GM23338 (cell line): ENCODE data around the gene RAPGEF3. TPM values are rescaled to one million over a fixed set of nuclear protein-coding genes. Genes with fewer than 3 reads are reported as not detected.

Experiments used
- ATAC-seq: fragments of 200-7000 bp; cut with Tn5 transposase; 3 replicates; pipeline ENCODE4 v1.9.1; 2020
- DNase-seq: peaks from one replicate; pipeline ENCODE4 v3.0.0-alpha.2; 2015; ENCODE audit warnings: low spot score
- H2AFZ ChIP-seq: fragments of 200-600 bp; sonication (generic); 2 replicates; pipeline ENCODE4 v1.8.0; 2016; ENCODE audit warnings: antibody characterized with exemption, mild to moderate bottlenecking, moderate library complexity
- H3F3A ChIP-seq: fragments of 200-600 bp; sonication (generic); replicated peaks from 2 replicates; pipeline ENCODE4 v1.8.0; 2017; ENCODE audit warnings: antibody characterized with exemption, mixed run types, low read depth
- H3K27ac ChIP-seq: fragments of 200-600 bp; sonication (generic); 2 replicates; pipeline ENCODE4 v1.6.1; 2016; ENCODE audit warnings: low read depth
- H3K27me3 ChIP-seq: fragments of 200-600 bp; sonication (generic); 2 replicates; pipeline ENCODE4 v1.8.0; 2016; ENCODE audit warnings: mild to moderate bottlenecking, mixed run types, moderate library complexity; ENCODE audit not compliant: insufficient read depth
- H3K36me3 ChIP-seq: fragments of 200-600 bp; sonication (generic); 2 replicates; pipeline ENCODE4 v1.8.0; 2016; ENCODE audit warnings: mild to moderate bottlenecking; ENCODE audit not compliant: insufficient read depth
- H3K4me1 ChIP-seq: fragments of 200-600 bp; sonication (generic); 2 replicates; pipeline ENCODE4 v1.8.0; 2016; ENCODE audit warnings: mild to moderate bottlenecking, moderate library complexity; ENCODE audit not compliant: insufficient read depth
- H3K4me2 ChIP-seq: fragments of 200-600 bp; sonication (generic); 2 replicates; pipeline ENCODE4 v1.7.1; 2017; ENCODE audit warnings: mixed run types
- H3K4me3 ChIP-seq: fragments of 200-600 bp; sonication (generic); 2 replicates; pipeline ENCODE4 v1.6.1; 2016; ENCODE audit warnings: mixed run types
- H3K79me2 ChIP-seq: fragments of 200-600 bp; sonication (generic); replicated peaks from 2 replicates; pipeline ENCODE4 v1.8.0; 2017; ENCODE audit warnings: mild to moderate bottlenecking; ENCODE audit not compliant: insufficient read depth
- H3K9me2 ChIP-seq: fragments of 200-600 bp; sonication (generic); 2 replicates; pipeline ENCODE4 v1.8.0; 2017; ENCODE audit not compliant: insufficient read depth
- H4K20me1 ChIP-seq: fragments of 200-600 bp; sonication (generic); replicated peaks from 2 replicates; pipeline ENCODE4 v1.8.0; 2017; ENCODE audit warnings: mild to moderate bottlenecking; ENCODE audit not compliant: insufficient read depth
- H3K27ac Mint-ChIP-seq: 2 replicates; pipeline ENCODE4 v1.8.0; 2020; ENCODE audit warnings: inconsistent platforms, mild to moderate bottlenecking, moderate library complexity, mixed read lengths
- H3K27me3 Mint-ChIP-seq: 3 replicates; pipeline ENCODE4 v1.8.0; 2022; ENCODE audit warnings: low read depth, mild to moderate bottlenecking, moderate library complexity, mixed read lengths, inconsistent platforms; ENCODE audit not compliant: insufficient read depth, poor library complexity
- H3K36me3 Mint-ChIP-seq: 3 replicates; pipeline ENCODE4 v1.8.0; 2021; ENCODE audit warnings: low read depth, mild to moderate bottlenecking, inconsistent platforms, moderate library complexity, mixed read lengths
- H3K4me1 Mint-ChIP-seq: 3 replicates; pipeline ENCODE4 v1.8.0; 2020; ENCODE audit warnings: mild to moderate bottlenecking, inconsistent platforms, mixed read lengths
- H3K4me3 Mint-ChIP-seq: 3 replicates; pipeline ENCODE4 v1.8.0; 2021; ENCODE audit warnings: moderate library complexity, mild to moderate bottlenecking, inconsistent platforms, mixed read lengths
- H3K9me3 Mint-ChIP-seq: 3 replicates; pipeline ENCODE4 v1.8.0; 2020; ENCODE audit warnings: moderate library complexity, mild to moderate bottlenecking, inconsistent platforms, mixed read lengths
- CREB1 ChIP-seq: fragments of 250-450 bp; sonication (Bioruptor Pico); IDR thresholded peaks from 2 replicates; pipeline ENCODE4 v1.5.0; 2020; ENCODE audit warnings: low read depth, mild to moderate bottlenecking, moderate library complexity
- CTCF ChIP-seq, 2 experiments: fragments of 200-600 bp in 1 of 2; sonication (generic) in 1 of 2; conservative IDR thresholded peaks; 2 replicates each; pipeline versions ENCODE4 v1.5.1 to v1.6.1; 2016 to 2017; ENCODE audit warnings: antibody characterized with exemption in 2 of 2, low read depth in 2 of 2, mild to moderate bottlenecking in 2 of 2, moderate library complexity in 1 of 2
- ETS1 ChIP-seq: IDR thresholded peaks from 2 replicates; pipeline ENCODE4 v1.6.1; 2016; ENCODE audit warnings: antibody characterized with exemption
- EZH2 ChIP-seq: fragments of 200-600 bp; sonication (generic); IDR thresholded peaks from one replicate; pipeline ENCODE4 v1.8.0; 2017; ENCODE audit warnings: antibody characterized with exemption, mild to moderate bottlenecking, low read depth; ENCODE audit not compliant: unreplicated experiment
- EZH2phosphoT487 ChIP-seq: fragments of 200-600 bp; sonication (generic); IDR thresholded peaks from one replicate; pipeline ENCODE4 v1.8.1; 2018; ENCODE audit warnings: antibody characterized with exemption; ENCODE audit not compliant: unreplicated experiment
- JUNB ChIP-seq: IDR thresholded peaks from one replicate; pipeline ENCODE4 v1.6.1; 2016; ENCODE audit warnings: antibody characterized with exemption; ENCODE audit not compliant: unreplicated experiment
- NANOG ChIP-seq: IDR thresholded peaks from 2 replicates; pipeline ENCODE4 v1.6.1; 2016; ENCODE audit warnings: antibody characterized with exemption, borderline replicate concordance
- POLR2AphosphoS5 ChIP-seq: IDR thresholded peaks from 2 replicates; pipeline ENCODE4 v1.6.1; 2016; ENCODE audit warnings: antibody characterized with exemption, low read depth
- REST ChIP-seq: IDR thresholded peaks from one replicate; pipeline ENCODE4 v1.6.1; 2018; ENCODE audit warnings: antibody characterized with exemption; ENCODE audit not compliant: unreplicated experiment
- STAT1 ChIP-seq: IDR thresholded peaks from one replicate; pipeline ENCODE4 v1.6.1; 2016; ENCODE audit warnings: antibody characterized with exemption; ENCODE audit not compliant: unreplicated experiment
- ZNF114 ChIP-seq: fragments of 250-450 bp; sonication (Bioruptor Pico); IDR thresholded peaks from 2 replicates; pipeline ENCODE4 v1.5.0; 2020; ENCODE audit warnings: mild to moderate bottlenecking, moderate library complexity
- ZNF331 ChIP-seq: fragments of 250-450 bp; sonication (Bioruptor Pico); IDR thresholded peaks from 2 replicates; pipeline ENCODE4 v1.5.0; 2020; ENCODE audit warnings: low read depth, mild to moderate bottlenecking, moderate library complexity
- ZNF462 ChIP-seq: fragments of 250-450 bp; sonication (Bioruptor Pico); IDR thresholded peaks from 2 replicates; pipeline ENCODE4 v1.5.0; 2020; ENCODE audit warnings: mild to moderate bottlenecking, moderate library complexity
- polyA plus RNA-seq: library from polyadenylated mRNA; unstranded; fragments of >200 nt; fragmentation: Nextera tagmentation; extraction: Ambion mirVana; gene quantifications from 2 replicates; pipeline ENCODE4 v1.2.1, GENCODE V29; 2016
- total RNA-seq: library from RNA; depleted of rRNA; stranded (reverse); fragments of >200 nt; shearing (Covaris generic); gene quantifications from 2 replicates; pipeline ENCODE4 v1.2.3, GENCODE V29; 2014

Gene RAPGEF3
- total and polyA plus RNA-seq, 2 experiments from 2014 or later = 2.3 to 11.8 TPM

GRCh38 chr12:47747126-47747525, 11.6 kb downstream of the RAPGEF3 start:
- H3K27me3 ChIP-seq = no peaks in the 10 kb centered on the region
- H3K4me2 ChIP-seq = no peak overlapping the region
- no peak overlapping the region for H2AFZ ChIP-seq
- Mint-ChIP-seq H3K4me3 (no peak overlapping the region), H3K36me3 (peaks cover 4% of the 10 kb centered on the region; the same call in 1 of the 3 replicates), H3K27me3 (peaks cover 29% of the 10 kb centered on the region), H3K9me3 (no peaks in the 10 kb centered on the region; the same call in 2 of the 3 replicates), H3K4me1 (peaks cover 41% of the 10 kb centered on the region), H3K27ac (no peak overlapping the region)
- H3K79me2 ChIP-seq = no peaks in the 10 kb centered on the region
- no peak for DNase-seq
- no peaks in the 10 kb centered on the region for H3F3A ChIP-seq
- H3K36me3 ChIP-seq = no peaks in the 10 kb centered on the region
- no peaks in the 10 kb centered on the region for H4K20me1 ChIP-seq
- H3K4me1 ChIP-seq = 0 out of 2 replicates have a peak, but pooled peaks cover 4% of the 10 kb centered on the region
- no peak for ATAC-seq
- no peaks in the 10 kb centered on the region for H3K9me2 ChIP-seq
- H3K27ac ChIP-seq = no peak overlapping the region
- no peak for TF ChIP-seq REST
- no peak for TF ChIP-seq ZNF331 (CRISPR knock-in tag)
- no peak for TF ChIP-seq POLR2AphosphoS5
- no peak for TF ChIP-seq EZH2phosphoT487
- TF ChIP-seq ZNF462 (CRISPR knock-in tag) = no peak
- no peak for TF ChIP-seq ETS1
- TF ChIP-seq CREB1 (CRISPR knock-in tag) = no peak
- no peak for TF ChIP-seq JUNB
- TF ChIP-seq ZNF114 = no peak
- no peak for TF ChIP-seq NANOG
- no peak for TF ChIP-seq STAT1
- no peak for TF ChIP-seq CTCF (conservative IDR thresholded peaks at IDR 0.05; ENCODE audit: low read depth in 2 of 2)
- no peak for TF ChIP-seq EZH2
- H3K4me3 ChIP-seq = no peak overlapping the region
